ENCODE results near the gene ARHGAP45.

DNA sequence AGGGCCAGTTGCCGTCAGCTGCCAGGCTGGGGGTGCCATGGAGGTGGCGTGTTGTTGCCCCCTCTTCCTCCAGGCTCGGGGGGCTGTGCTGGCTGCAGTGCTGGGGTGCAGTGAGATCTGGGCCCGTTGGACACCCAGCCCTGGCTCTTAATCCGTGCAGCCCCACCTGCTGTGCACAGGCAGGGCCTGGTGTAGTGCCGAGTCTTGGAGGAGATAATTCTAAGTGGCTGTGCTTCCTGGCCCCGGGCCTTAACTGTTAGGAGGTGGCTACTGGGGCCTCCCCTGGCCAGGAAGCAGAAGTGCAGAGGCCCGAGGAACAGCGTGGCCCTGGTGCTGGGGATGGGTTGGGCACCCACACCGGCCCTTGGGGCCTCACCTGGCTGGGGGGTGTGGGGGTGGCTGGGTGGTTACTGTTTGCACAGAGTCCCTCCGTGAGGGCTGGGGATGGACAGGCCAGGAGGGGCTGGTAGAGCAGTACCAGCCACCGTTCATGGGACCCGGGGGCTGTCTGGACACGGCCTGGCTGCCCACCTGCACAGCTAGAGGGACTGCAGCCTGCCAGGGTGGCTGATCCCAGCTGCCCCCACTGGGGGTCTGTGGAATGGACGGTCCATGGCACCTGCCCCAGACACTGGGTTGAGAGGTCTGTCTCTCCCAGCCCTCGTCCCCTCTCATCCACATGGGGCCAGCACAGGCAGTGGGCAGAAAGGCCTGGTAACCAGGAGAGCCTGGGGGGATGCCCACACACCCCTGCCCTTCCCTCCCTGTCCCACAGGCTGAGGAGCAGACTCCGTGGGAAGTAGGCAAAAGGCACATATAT, 40.1 kb downstream of the ARHGAP45 start:
- TF ChIP-seq POLR2A (IDR thresholded peaks at IDR 0.05) = no peak
- TF ChIP-seq, protein P1, sequence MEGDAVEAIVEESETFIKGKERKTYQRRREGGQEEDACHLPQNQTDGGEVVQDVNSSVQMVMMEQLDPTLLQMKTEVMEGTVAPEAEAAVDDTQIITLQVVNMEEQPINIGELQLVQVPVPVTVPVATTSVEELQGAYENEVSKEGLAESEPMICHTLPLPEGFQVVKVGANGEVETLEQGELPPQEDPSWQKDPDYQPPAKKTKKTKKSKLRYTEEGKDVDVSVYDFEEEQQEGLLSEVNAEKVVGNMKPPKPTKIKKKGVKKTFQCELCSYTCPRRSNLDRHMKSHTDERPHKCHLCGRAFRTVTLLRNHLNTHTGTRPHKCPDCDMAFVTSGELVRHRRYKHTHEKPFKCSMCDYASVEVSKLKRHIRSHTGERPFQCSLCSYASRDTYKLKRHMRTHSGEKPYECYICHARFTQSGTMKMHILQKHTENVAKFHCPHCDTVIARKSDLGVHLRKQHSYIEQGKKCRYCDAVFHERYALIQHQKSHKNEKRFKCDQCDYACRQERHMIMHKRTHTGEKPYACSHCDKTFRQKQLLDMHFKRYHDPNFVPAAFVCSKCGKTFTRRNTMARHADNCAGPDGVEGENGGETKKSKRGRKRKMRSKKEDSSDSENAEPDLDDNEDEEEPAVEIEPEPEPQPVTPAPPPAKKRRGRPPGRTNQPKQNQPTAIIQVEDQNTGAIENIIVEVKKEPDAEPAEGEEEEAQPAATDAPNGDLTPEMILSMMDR (IDR thresholded peaks at IDR 0.05) = no peak
- no peak for TF ChIP-seq POLR2AphosphoS5 (IDR thresholded peaks at IDR 0.05)
- no peak for TF ChIP-seq EP300 (IDR thresholded peaks at IDR 0.05)

Data from suprapubic skin (tissue), 4 donors.